Calu3 (cell line): Measurements from ENCODE around the gene SERTAD2. TPM values are rescaled to one million over a fixed set of nuclear protein-coding genes. Genes with fewer than 3 reads are reported as not detected.

ENCODE experiments used
- BruUV-seq: library from RNA; stranded (reverse); fragments of 400-500 nt; replicated peaks from 2 replicates; lab custom pipeline; 2021; lab: Mats Ljungman, UMichigan
- CTCF ChIA-PET: fragments of 300-600 bp; sonication (Branson Sonifier 250); formaldehyde crosslinking; loops from one replicate; lab custom pipeline; 2022; ENCODE audit warnings: antibody characterized with exemption; lab: Charles Lee
- DNase-seq: peaks from one replicate; pipeline ENCODE4 v3.0.0; 2022
- H3K27ac Mint-ChIP-seq: one replicate; pipeline ENCODE4 v1.8.0; 2022; ENCODE audit warnings: mixed read lengths; ENCODE audit not compliant: unreplicated experiment
- H3K27me3 Mint-ChIP-seq: one replicate; pipeline ENCODE4 v1.8.0; 2022; ENCODE audit warnings: mixed read lengths; ENCODE audit not compliant: unreplicated experiment
- H3K36me3 Mint-ChIP-seq: one replicate; pipeline ENCODE4 v1.8.0; 2022; ENCODE audit warnings: mild to moderate bottlenecking, moderate library complexity, mixed read lengths; ENCODE audit not compliant: insufficient read depth, unreplicated experiment
- H3K4me1 Mint-ChIP-seq: one replicate; pipeline ENCODE4 v1.8.0; 2022; ENCODE audit warnings: mild to moderate bottlenecking, low read depth, mixed read lengths; ENCODE audit not compliant: unreplicated experiment
- H3K4me3 Mint-ChIP-seq: one replicate; pipeline ENCODE4 v1.8.0; 2022; ENCODE audit warnings: mild to moderate bottlenecking, low read depth, moderate library complexity, mixed read lengths; ENCODE audit not compliant: unreplicated experiment
- H3K9me3 Mint-ChIP-seq: one replicate; pipeline ENCODE4 v1.8.0; 2022; ENCODE audit warnings: low read depth, mixed read lengths; ENCODE audit not compliant: unreplicated experiment
- CTCF ChIP-seq: fragments of 200-600 bp; IDR thresholded peaks from one replicate; pipeline ENCODE4 v1.8.0; 2022; ENCODE audit warnings: antibody characterized with exemption; ENCODE audit not compliant: unreplicated experiment
- intact Hi-C: fragments of 100-400 bp; cut with micrococcal nuclease; formaldehyde crosslinking; loops from one replicate; pipeline ENCODE4 v1.10.0; 2022; ENCODE audit not compliant: unreplicated experiment
- total RNA-seq: library from RNA; stranded (reverse); gene quantifications from 2 replicates; pipeline ENCODE4 v1.2.3, GENCODE V29; 2022

Gene SERTAD2
- total RNA-seq, 1 experiment from 2014 or later: 19.2 TPM

GRCh38 chr2:64623242-64623850 lies 30.4 kb downstream of the SERTAD2 start:
- Mint-ChIP-seq H3K4me3 (no peak overlapping the region), H3K27ac (no peak overlapping the region), H3K36me3 (no peaks in the 10 kb centered on the region), H3K4me1 (no peaks in the 10 kb centered on the region), H3K27me3 (no peaks in the 10 kb centered on the region), H3K9me3 (no peaks in the 10 kb centered on the region)
- CTCF ChIA-PET: no interaction called here
- TF ChIP-seq CTCF: no peak
- BruUV-seq: no TSS peak
- DNase-seq: no peak
- intact Hi-C loops: no loop called here

GRCh38 chr2:64622443-64623241 lies 31.1 kb downstream of the SERTAD2 start:
- H3K36me3 Mint-ChIP-seq: no peaks in the 10 kb centered on the region
- H3K9me3 Mint-ChIP-seq: no peaks in the 10 kb centered on the region
- no peak for DNase-seq
- no peak overlapping the region for H3K27ac Mint-ChIP-seq
- no TSS peak for BruUV-seq
- no peak overlapping the region for H3K4me3 Mint-ChIP-seq
- TF ChIP-seq CTCF: no peak
- no peaks in the 10 kb centered on the region for H3K27me3 Mint-ChIP-seq
- intact Hi-C loops: no loop called here
- no peaks in the 10 kb centered on the region for H3K4me1 Mint-ChIP-seq
- CTCF ChIA-PET: no interaction called here

GRCh38 chr2:64620661-64621060 lies 33.1 kb downstream of the SERTAD2 start:
- CTCF ChIA-PET: no interaction called here
- H3K4me1 Mint-ChIP-seq: no peaks in the 10 kb centered on the region

GRCh38 chr2:64617631-64618151 lies 36.0 kb downstream of the SERTAD2 start:
- Mint-ChIP-seq H3K36me3 (no peaks in the 10 kb centered on the region), H3K27ac (no peak overlapping the region)
- CTCF ChIA-PET: interaction anchor here (0.5 to 1.4 kb wide), 4 partner anchors 10 to 271 kb away, joined by 3 to 7 read pairs (median 6); no protein-coding TSS in a partner anchor

More at GRCh38 chr2:64620661-64621060, 33.1 kb downstream of the SERTAD2 start:
- DNase-seq: no peak
- H3K27ac Mint-ChIP-seq: no peak overlapping the region
- no TSS peak for BruUV-seq
- intact Hi-C loops: no loop called here
- no peak overlapping the region for H3K4me3 Mint-ChIP-seq
- TF ChIP-seq CTCF: no peak
- no peaks in the 10 kb centered on the region for H3K9me3 Mint-ChIP-seq
- H3K36me3 Mint-ChIP-seq: no peaks in the 10 kb centered on the region
- no peaks in the 10 kb centered on the region for H3K27me3 Mint-ChIP-seq

More at GRCh38 chr2:64617631-64618151, 36.0 kb downstream of the SERTAD2 start:
- intact Hi-C loops: no loop called here
- Mint-ChIP-seq H3K9me3 (no peaks in the 10 kb centered on the region), H3K4me3 (no peak overlapping the region), H3K27me3 (no peaks in the 10 kb centered on the region), H3K4me1 (no peaks in the 10 kb centered on the region)
- no peak for TF ChIP-seq CTCF
- no peak for DNase-seq
- BruUV-seq: no TSS peak
